Measurements from ENCODE around the gene NFYC.

NFYC gene

DNA sequence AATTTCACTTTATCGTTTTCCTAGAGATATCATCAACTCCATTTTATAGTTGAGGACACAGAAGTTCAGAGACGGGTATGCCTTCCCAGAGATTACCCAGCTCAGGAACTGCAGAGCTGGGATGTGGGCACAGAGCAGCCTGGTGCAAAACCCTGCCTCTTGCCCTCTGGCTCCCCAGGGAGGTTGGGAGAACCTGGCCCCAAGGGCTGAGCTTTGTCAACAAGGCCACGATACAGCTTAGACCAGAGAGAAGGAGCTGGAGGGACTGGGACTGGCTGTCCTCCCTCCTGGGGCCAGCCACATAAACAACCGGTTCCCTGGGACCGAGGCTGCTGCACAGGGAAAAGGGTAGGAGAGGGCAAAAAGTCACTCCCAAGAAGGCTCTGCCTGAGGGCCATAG is 29.8 kb upstream of the NFYC start:
- Mint-ChIP-seq H3K27me3 (no peaks in the 10 kb centered on the region), H3K4me1 (peaks cover 23% of the 10 kb centered on the region), H3K9me3 (no peaks in the 10 kb centered on the region), H3K27ac (no peak overlapping the region), H3K4me3 (no peak overlapping the region), H3K36me3 (no peaks in the 10 kb centered on the region)

- no peak overlapping the region for H3K4me3 Mint-ChIP-seq
Observed at GRCh38 chr1:40662151-40662550, 29.4 kb upstream of the NFYC start.

GRCh38 chr1:40662864-40663263 is 28.6 kb upstream of the NFYC start:
- Mint-ChIP-seq H3K9me3 (no peaks in the 10 kb centered on the region), H3K4me1 (peaks cover 28% of the 10 kb centered on the region), H3K27me3 (no peaks in the 10 kb centered on the region), H3K36me3 (no peaks in the 10 kb centered on the region), H3K4me3 (no peak overlapping the region), H3K27ac (peak overlapping the region; percentile 1)

More at GRCh38 chr1:40662151-40662550, 29.4 kb upstream of the NFYC start:
- no peaks in the 10 kb centered on the region for H3K36me3 Mint-ChIP-seq
- peaks cover 23% of the 10 kb centered on the region for H3K4me1 Mint-ChIP-seq
- no peaks in the 10 kb centered on the region for H3K27me3 Mint-ChIP-seq
- H3K27ac Mint-ChIP-seq = no peak overlapping the region
- H3K9me3 Mint-ChIP-seq = no peaks in the 10 kb centered on the region

GRCh38 chr1:40663324-40664166 is 28.0 kb upstream of the NFYC start:
- Mint-ChIP-seq H3K27ac (no peak overlapping the region), H3K9me3 (no peaks in the 10 kb centered on the region), H3K27me3 (no peaks in the 10 kb centered on the region), H3K36me3 (no peaks in the 10 kb centered on the region), H3K4me3 (peak overlapping the region; percentile 15), H3K4me1 (peaks cover 28% of the 10 kb centered on the region)

GRCh38 chr1:40664167-40664537 is 27.4 kb upstream of the NFYC start:
- Mint-ChIP-seq H3K4me1 (peaks cover 33% of the 10 kb centered on the region), H3K4me3 (peak overlapping the region; percentile 49), H3K27ac (no peak overlapping the region)

GRCh38 chr1:40664791-40665190 is 26.7 kb upstream of the NFYC start:
- Mint-ChIP-seq H3K4me1 (peaks cover 33% of the 10 kb centered on the region), H3K36me3 (no peaks in the 10 kb centered on the region), H3K9me3 (no peaks in the 10 kb centered on the region), H3K27ac (no peak overlapping the region), H3K4me3 (peak overlapping the region; percentile 75), H3K27me3 (no peaks in the 10 kb centered on the region)

More at GRCh38 chr1:40664167-40664537, 27.4 kb upstream of the NFYC start:
- H3K9me3 Mint-ChIP-seq = no peaks in the 10 kb centered on the region
- H3K27me3 Mint-ChIP-seq = no peaks in the 10 kb centered on the region
- no peaks in the 10 kb centered on the region for H3K36me3 Mint-ChIP-seq

- no peaks in the 10 kb centered on the region for H3K27me3 Mint-ChIP-seq
- H3K36me3 Mint-ChIP-seq = no peaks in the 10 kb centered on the region
- peak within 1 kb of the TSS; percentile 89 for H3K4me3 Mint-ChIP-seq
- H3K9me3 Mint-ChIP-seq = no peaks in the 10 kb centered on the region
- H3K27ac Mint-ChIP-seq = peak within 1 kb of the TSS; percentile 32
- H3K4me1 Mint-ChIP-seq = peaks cover 33% of the 10 kb centered on the region
Observed at GRCh38 chr1:40665335-40666171, 26.0 kb upstream of the NFYC start, which contains the start of gene RIMS3. Gene RIMS3 (minus strand): TSS chr1:40665682. CDS start chr1:40641925, 23,757 bp downstream.

- H3K4me3 Mint-ChIP-seq = peak overlapping the region; percentile 68
- H3K36me3 Mint-ChIP-seq = no peaks in the 10 kb centered on the region
- H3K27me3 Mint-ChIP-seq = no peaks in the 10 kb centered on the region
- peaks cover 20% of the 10 kb centered on the region for H3K4me1 Mint-ChIP-seq
- no peaks in the 10 kb centered on the region for H3K9me3 Mint-ChIP-seq
- no peak overlapping the region for H3K27ac Mint-ChIP-seq
Observed at GRCh38 chr1:40668769-40669525, 22.6 kb upstream of the NFYC start.

- Mint-ChIP-seq H3K4me1 (peaks cover 5% of the 10 kb centered on the region), H3K27ac (no peak overlapping the region), H3K4me3 (no peak overlapping the region), H3K27me3 (no peaks in the 10 kb centered on the region), H3K36me3 (no peaks in the 10 kb centered on the region), H3K9me3 (no peaks in the 10 kb centered on the region)
Observed at GRCh38 chr1:40673452-40673851, 18.1 kb upstream of the NFYC start.

GRCh38 chr1:40676501-40676900 is 15.0 kb upstream of the NFYC start:
- Mint-ChIP-seq H3K4me3 (no peak overlapping the region), H3K27ac (no peak overlapping the region), H3K4me1 (no peaks in the 10 kb centered on the region), H3K36me3 (no peaks in the 10 kb centered on the region), H3K9me3 (no peaks in the 10 kb centered on the region), H3K27me3 (no peaks in the 10 kb centered on the region)

DNA sequence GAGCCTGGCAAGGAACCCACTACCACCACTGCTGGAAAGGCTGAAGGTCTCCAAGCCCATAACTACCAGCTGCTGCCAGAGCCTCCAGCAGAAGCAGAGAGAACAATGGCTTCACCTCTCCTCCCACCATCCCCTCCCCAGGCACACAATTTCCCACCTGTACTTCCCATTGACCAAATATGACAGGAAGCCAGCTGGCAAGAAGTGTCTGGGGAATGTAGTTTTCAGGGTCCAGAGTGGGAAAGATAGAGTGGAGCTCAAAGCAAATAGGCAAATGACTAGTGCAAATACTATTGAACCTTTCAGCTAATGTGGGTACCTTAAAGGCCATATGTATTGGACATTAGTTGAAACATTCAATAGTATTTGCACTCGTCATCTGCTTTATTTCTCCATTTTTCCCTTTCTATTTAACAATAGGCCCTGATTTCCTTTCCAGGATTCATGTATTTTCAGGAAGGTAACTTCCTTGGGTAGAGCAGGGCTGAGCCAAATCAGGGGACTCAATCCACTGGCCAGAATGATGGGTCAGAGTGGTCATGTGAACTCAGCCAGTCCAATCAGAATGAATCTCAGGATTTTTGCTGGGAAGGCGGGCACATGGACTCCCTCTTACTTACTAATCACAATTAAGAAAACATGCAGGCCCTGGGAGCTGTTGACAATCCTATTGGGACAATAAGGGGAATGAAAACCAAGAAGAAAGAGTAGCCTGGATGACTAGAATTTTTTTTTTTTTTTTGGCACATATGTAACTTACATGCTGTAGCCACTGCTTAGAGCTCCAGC is 12.1 kb upstream of the NFYC start:
- H3K36me3 Mint-ChIP-seq = no peaks in the 10 kb centered on the region

DNA sequence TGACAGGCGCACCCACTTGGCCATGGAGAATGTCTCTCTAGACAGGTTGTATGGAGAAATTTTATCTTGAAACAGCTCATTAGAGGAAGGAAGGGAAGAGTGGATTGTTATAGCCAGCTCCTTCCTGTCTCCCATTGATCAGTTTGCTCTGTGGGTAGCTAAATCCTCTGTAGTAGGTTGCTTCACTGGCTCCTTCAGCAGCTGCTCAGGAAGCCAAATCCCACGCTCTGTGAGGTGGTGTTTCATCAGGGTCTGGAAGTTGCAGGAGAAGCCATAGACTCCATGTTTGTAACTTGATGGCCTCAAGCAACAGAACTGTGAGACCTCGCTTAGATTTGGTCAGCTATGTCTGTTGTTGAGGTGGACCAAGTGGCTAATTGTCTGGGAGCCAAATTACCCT is 6.8 kb upstream of the NFYC start:
- H3K9me3 Mint-ChIP-seq = peaks cover 3% of the 10 kb centered on the region
- no peak overlapping the region for H3K27ac Mint-ChIP-seq
- H3K27me3 Mint-ChIP-seq = no peaks in the 10 kb centered on the region
- no peak overlapping the region for H3K4me3 Mint-ChIP-seq
- peaks cover 9% of the 10 kb centered on the region for H3K36me3 Mint-ChIP-seq
- H3K4me1 Mint-ChIP-seq = peaks cover 4% of the 10 kb centered on the region

More for the DNA sequence above, 12.1 kb upstream of the NFYC start:
- H3K27ac Mint-ChIP-seq = no peak overlapping the region
- H3K9me3 Mint-ChIP-seq = no peaks in the 10 kb centered on the region
- no peak overlapping the region for H3K4me3 Mint-ChIP-seq
- no peaks in the 10 kb centered on the region for H3K27me3 Mint-ChIP-seq
- no peaks in the 10 kb centered on the region for H3K4me1 Mint-ChIP-seq

GRCh38 chr1:40687059-40687458 is 4.4 kb upstream of the NFYC start:
- Mint-ChIP-seq H3K36me3 (peaks cover 9% of the 10 kb centered on the region), H3K27me3 (no peaks in the 10 kb centered on the region), H3K27ac (no peak overlapping the region), H3K4me3 (no peak overlapping the region), H3K9me3 (peaks cover 3% of the 10 kb centered on the region), H3K4me1 (peaks cover 17% of the 10 kb centered on the region)

GRCh38 chr1:40687661-40688060 is 3.8 kb upstream of the NFYC start:
- Mint-ChIP-seq H3K36me3 (peaks cover 9% of the 10 kb centered on the region), H3K27me3 (no peaks in the 10 kb centered on the region), H3K4me1 (peaks cover 22% of the 10 kb centered on the region), H3K4me3 (no peak overlapping the region), H3K27ac (no peak overlapping the region), H3K9me3 (peaks cover 3% of the 10 kb centered on the region)

DNA sequence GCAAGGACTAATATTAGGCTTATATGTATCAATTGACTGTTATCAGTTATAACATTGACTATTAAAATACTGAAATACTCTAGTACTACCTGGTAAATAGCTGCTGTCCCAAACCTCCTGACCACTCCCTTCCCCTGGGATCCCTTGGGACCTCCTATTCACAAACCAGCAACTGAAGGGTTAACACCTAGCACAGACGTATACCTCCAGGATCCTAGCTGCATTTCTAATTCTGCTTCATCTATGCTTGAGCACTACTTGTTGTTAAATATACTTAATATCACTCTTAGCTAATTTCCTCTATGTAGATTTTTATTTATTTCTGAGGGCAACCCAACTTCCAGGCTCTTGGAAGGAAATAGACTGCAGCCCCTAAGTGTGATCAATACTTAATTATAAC is 1.8 kb upstream of the NFYC start:
- peaks cover 43% of the 10 kb centered on the region for H3K4me1 Mint-ChIP-seq
- H3K36me3 Mint-ChIP-seq = peaks cover 9% of the 10 kb centered on the region
- peaks cover 3% of the 10 kb centered on the region for H3K9me3 Mint-ChIP-seq
- H3K27me3 Mint-ChIP-seq = no peaks in the 10 kb centered on the region
- H3K4me3 Mint-ChIP-seq = no peak overlapping the region
- H3K27ac Mint-ChIP-seq = no peak overlapping the region

Measured in activated naive CD4-positive, alpha-beta T cell treated with anti-CD3 and anti-CD28 coated beads, Interleukin-2, amount 50 U/mL, for 24 hours (primary cell).